ENCODE data around the gene TET3. TPM values are rescaled to one million over a fixed set of nuclear protein-coding genes. Genes with fewer than 3 reads are reported as not detected.

TET3 gene
- total RNA-seq, 1 donor from 2014 or later: 3.3 TPM

GRCh38 chr2:73962798-73963197 is 21.9 kb upstream of the TET3 start:
- DNase-seq (no peak), ATAC-seq (no peak)
- intact Hi-C loops (cut with micrococcal nuclease): no loop called here

GRCh38 chr2:73963385-73964120 is 21.2 kb upstream of the TET3 start:
- DNase-seq (no peak), ATAC-seq (no peak)
- intact Hi-C loops (cut with micrococcal nuclease): no loop called here

- ATAC-seq (no peak), DNase-seq (no peak)
- intact Hi-C loops (cut with micrococcal nuclease): no loop called here
Measured at GRCh38 chr2:73964223-73964622, 20.5 kb upstream of the TET3 start.

- intact Hi-C loops (cut with micrococcal nuclease): no loop called here
- no peak for DNase-seq
- ATAC-seq: no peak
Measured at GRCh38 chr2:73965053-73965452, 19.7 kb upstream of the TET3 start.

DNA sequence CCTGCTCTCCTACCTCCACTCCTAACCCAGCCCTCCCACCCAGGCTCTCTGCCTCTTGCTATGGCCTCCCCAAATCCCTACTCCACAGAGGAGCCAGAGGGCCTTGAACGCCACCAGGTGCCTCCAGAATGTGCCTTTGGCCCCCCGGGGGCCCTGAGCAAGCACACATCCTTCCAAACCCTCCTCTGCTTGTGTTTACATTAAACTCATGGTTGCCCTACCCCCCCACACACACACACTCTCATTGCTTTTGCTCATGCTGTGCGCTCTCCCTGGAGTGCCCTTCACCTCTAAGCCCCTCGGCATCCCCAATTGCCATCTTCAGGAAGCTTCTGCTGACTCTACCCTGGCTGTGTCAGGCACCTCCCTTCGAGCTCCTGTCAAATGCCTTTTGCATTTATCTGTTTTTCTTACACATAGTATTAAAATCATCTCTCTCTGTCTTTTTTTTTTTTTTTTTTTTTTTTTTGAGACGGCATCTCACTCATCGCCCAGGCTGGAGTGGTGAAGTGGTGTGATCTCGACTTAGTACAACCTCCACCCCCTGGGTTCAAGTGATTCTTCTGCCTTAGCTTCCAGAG is 16.3 kb upstream of the TET3 start:
- intact Hi-C loops (cut with micrococcal nuclease): no loop called here

DNA sequence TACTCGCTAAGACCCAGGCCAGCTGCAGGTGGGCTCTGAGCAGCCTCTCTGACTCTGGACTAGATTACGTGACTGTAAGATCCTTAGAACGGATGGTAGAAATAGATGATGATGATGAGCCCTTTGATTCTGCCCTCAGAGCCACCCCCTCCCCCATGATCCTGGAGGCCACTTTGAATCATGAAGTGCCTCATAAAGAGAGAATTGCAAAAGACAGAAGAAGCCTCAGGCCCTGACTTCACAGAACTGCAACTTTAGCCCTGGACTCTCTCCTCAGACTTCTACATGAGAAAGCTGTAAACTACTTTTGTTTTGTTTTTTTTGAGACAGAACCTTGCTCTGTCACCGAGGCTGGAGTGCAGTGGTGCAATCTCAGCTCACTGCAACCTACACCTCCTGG is 15.4 kb upstream of the TET3 start:
- intact Hi-C loops (cut with micrococcal nuclease): no loop called here
- no peak for ATAC-seq
- no peak for DNase-seq

More for the DNA sequence above, 16.3 kb upstream of the TET3 start:
- no peak for DNase-seq
- ATAC-seq: no peak

- ATAC-seq: peak; percentile 19
- intact Hi-C loops (cut with micrococcal nuclease): no loop called here
Measured at GRCh38 chr2:73970141-73970803, 14.4 kb upstream of the TET3 start.

DNA sequence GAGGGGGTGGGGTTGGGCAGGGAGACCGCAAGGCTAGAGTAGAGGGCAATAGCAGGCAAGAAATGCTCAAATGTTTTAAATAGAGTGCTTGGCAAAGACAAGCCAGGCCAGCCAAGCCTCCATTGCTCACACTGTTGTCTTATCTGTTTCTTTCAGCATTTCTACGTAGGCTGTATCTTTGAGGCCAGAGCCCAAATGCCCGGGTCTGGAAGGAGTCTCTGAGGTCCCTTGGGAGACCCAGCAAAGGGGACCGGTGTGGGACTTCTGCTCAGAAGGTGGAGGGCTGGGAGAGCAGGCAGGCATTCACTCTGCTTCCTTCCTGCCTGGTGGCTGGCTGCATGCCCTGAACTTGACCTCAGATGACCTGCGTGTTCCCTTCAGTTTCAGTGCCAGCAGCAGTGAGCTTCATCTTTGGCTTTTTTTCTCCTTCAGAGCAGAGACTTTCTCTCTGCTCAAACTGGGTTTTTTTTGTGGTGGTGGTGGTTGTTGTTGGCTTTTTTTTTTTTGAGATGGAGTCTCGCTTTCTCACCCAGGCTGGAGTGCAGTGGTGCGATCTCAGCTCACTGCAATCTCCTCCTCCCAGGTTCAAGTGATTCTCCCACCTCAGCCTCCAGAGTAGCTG is 13.7 kb upstream of the TET3 start:
- DNase-seq (peak; percentile 88), ATAC-seq (peak; percentile 95)
- intact Hi-C loops (cut with micrococcal nuclease): no loop called here

More at GRCh38 chr2:73970141-73970803, 14.4 kb upstream of the TET3 start:
- no peak for DNase-seq

GRCh38 chr2:73971722-73972121 is 13.0 kb upstream of the TET3 start:
- intact Hi-C loops (cut with micrococcal nuclease): no loop called here

GRCh38 chr2:73972846-73973245 is 11.9 kb upstream of the TET3 start:
- intact Hi-C loops (cut with micrococcal nuclease): no loop called here
- DNase-seq: no peak
- ATAC-seq: no peak

More at GRCh38 chr2:73971722-73972121, 13.0 kb upstream of the TET3 start:
- ATAC-seq: no peak
- DNase-seq: no peak

- intact Hi-C loops (cut with micrococcal nuclease): no loop called here
- DNase-seq (no peak), ATAC-seq (no peak)
Measured at GRCh38 chr2:73975731-73976130, 9.0 kb upstream of the TET3 start.

DNA sequence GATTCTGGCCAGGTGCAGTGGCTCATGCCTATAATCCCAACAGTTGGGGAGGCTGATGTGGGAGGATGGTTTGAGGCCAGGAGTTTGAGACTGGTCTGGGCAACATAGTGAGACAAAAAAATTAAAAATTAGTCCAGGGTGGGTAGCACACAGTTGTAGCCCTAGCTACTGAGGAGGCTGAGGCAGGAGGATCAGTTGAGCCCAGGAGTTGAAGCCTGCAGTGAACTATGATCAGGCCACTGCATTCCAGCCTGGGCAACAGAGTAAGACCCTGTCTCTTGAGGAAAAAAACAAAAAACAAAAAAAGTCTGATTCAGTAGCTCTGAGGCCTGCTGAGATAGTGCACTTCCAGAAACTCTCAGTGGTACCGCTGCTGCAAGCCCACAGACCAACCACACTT is 7.9 kb upstream of the TET3 start:
- no peak for ATAC-seq
- no peak for DNase-seq
- intact Hi-C loops (cut with micrococcal nuclease): no loop called here

DNA sequence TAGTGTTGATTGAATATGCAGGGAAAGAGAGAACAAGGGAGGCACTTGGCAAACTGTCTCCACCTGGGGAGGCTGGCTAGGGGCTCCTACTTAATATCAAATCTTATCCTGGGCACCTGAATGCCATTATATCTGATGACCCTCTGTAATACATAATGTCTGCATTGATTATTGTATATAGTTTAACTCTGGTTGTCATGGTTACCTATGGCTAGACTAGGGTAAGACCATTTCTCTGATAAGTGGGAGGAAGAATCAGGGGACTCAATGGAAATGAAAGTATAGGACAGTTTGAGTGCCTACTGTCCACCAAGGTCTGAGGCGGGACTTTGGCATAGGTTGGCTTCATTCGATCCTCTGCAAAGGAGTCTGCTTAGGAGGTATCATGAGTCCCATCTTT is 7.2 kb upstream of the TET3 start:
- intact Hi-C loops (cut with micrococcal nuclease): no loop called here
- ATAC-seq: no peak

GRCh38 chr2:73979021-73979420 is 5.7 kb upstream of the TET3 start:
- ATAC-seq: no peak
- intact Hi-C loops (cut with micrococcal nuclease): no loop called here
- DNase-seq: no peak

More for the DNA sequence above, 7.2 kb upstream of the TET3 start:
- no peak for DNase-seq

DNA sequence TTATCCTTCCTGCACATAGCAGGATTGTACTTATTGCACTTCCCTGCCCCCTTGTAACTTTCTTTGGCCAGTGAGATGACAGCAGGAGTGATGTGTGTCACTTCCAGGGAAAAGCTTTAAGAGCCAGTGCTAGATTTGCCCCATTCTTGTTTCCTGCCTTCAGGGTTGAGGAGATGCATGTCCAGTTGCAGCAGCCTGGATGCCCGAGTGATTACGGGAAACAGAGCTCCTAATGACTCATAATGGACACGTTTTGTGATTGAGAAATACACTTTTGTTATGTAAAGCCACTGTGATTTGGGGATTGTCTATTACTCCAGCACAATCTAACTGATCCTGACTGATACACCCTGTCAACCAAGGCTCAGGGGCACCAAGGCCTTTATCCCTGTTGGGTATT is 5.0 kb upstream of the TET3 start:
- intact Hi-C loops (cut with micrococcal nuclease): no loop called here
- ATAC-seq (no peak), DNase-seq (no peak)

GRCh38 chr2:73980566-73980965 is 4.1 kb upstream of the TET3 start:
- no peak for DNase-seq
- ATAC-seq: no peak
- intact Hi-C loops (cut with micrococcal nuclease): no loop called here

- ATAC-seq (peak; percentile 60), DNase-seq (peak; percentile 68)
- intact Hi-C loops (cut with micrococcal nuclease): no loop called here
Measured at GRCh38 chr2:73981081-73982001, 3.4 kb upstream of the TET3 start.

DNA sequence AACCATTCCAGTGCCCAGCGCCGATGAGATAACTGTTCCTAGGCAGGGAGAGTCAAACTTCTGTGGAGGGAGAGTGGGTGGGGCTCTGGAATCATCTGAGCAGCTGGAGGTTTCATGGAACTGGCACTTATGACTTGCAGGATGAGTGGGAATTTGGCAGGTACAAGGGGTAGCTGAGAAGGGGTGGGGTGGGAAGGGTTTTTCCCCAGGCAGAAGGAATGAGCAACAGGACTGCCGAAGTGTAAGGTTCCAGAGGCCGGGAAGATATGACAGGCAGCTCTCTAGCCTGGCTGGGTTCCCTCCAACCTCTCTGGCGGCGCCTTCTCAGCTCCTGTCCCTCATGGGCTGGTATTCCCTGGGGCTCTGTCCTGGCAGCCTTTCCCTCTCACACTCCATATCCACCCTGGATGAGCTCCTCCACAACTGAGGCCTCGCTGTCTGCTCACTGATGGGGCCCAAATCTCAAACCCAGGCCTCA is 2.5 kb upstream of the TET3 start:
- ATAC-seq (peak; percentile 55), DNase-seq (peak; percentile 37)
- intact Hi-C loops (cut with micrococcal nuclease): no loop called here

Measured in left ventricle myocardium superior (tissue), 1 donor.